OCI-LY7 (cell line): Measurements from ENCODE around the gene ZNF655. TPM values are rescaled to one million over a fixed set of nuclear protein-coding genes. Genes with fewer than 3 reads are reported as not detected.

Source experiments
- BruUV-seq: library from RNA; stranded (reverse); fragments of 400-500 nt; replicated peaks from 2 replicates; lab custom pipeline; 2021; lab: Mats Ljungman, UMichigan
- CTCF ChIA-PET: fragments of 300-600 bp; sonication (Branson Sonifier 250); formaldehyde crosslinking; loops from one replicate; lab custom pipeline; 2022; ENCODE audit warnings: antibody characterized with exemption; ENCODE audit not compliant: unreplicated experiment; lab: Charles Lee
- POLR2A ChIA-PET: fragments of 300-600 bp; sonication (Branson Sonifier 250); formaldehyde crosslinking; loops from one replicate; lab custom pipeline; 2022; ENCODE audit warnings: antibody characterized with exemption; lab: Charles Lee
- DNase-seq: peaks from one replicate; pipeline ENCODE4 v3.0.0-alpha.2; 2015; ENCODE audit warnings: low spot score
- H2AFZ ChIP-seq: fragments of 200-600 bp; sonication (generic), shearing (Covaris generic); 2 replicates; pipeline ENCODE4 v1.6.1; 2014; ENCODE audit warnings: mild to moderate bottlenecking, antibody characterized with exemption, low read length, moderate library complexity
- H3K27ac ChIP-seq: fragments of 200-600 bp; sonication (generic); 2 replicates; pipeline ENCODE4 v1.5.1; 2014; ENCODE audit warnings: mixed run types, low read depth, mild to moderate bottlenecking, moderate library complexity, low read length, inconsistent platforms; ENCODE audit not compliant: poor library complexity, severe bottlenecking
- H3K36me3 ChIP-seq: fragments of 200-600 bp; sonication (generic); 2 replicates; pipeline ENCODE4 v1.6.1; 2014; ENCODE audit warnings: mild to moderate bottlenecking, antibody characterized with exemption, low read length, moderate library complexity, mixed read lengths; ENCODE audit not compliant: insufficient read depth
- H3K4me1 ChIP-seq: fragments of 200-600 bp; sonication (generic); 2 replicates; pipeline ENCODE4 v1.5.1; 2014; ENCODE audit warnings: mild to moderate bottlenecking, low read length; ENCODE audit not compliant: insufficient read depth, poor library complexity, severe bottlenecking
- H3K4me2 ChIP-seq: fragments of 200-600 bp; sonication (generic); 2 replicates; pipeline ENCODE4 v1.6.1; 2014; ENCODE audit warnings: mild to moderate bottlenecking, low read length
- H3K4me3 ChIP-seq: fragments of 200-600 bp; sonication (generic); 2 replicates; pipeline ENCODE4 v1.5.1; 2014; ENCODE audit warnings: mild to moderate bottlenecking, low read depth, low read length; ENCODE audit not compliant: poor library complexity, severe bottlenecking
- H3K79me2 ChIP-seq: fragments of 200-600 bp; sonication (generic); 2 replicates; pipeline ENCODE4 v1.6.1; 2016; ENCODE audit warnings: low read depth, mild to moderate bottlenecking, low read length, moderate library complexity, mixed read lengths; ENCODE audit not compliant: insufficient read depth
- H3K9me2 ChIP-seq: fragments of 200-600 bp; sonication (generic); 2 replicates; pipeline ENCODE4 v1.6.1; 2016; ENCODE audit warnings: mild to moderate bottlenecking, low read length, mixed read lengths; ENCODE audit not compliant: insufficient read depth
- H3K9me3 ChIP-seq: fragments of 200-600 bp; sonication (generic); 2 replicates; pipeline ENCODE4 v1.6.1; 2014; ENCODE audit warnings: mild to moderate bottlenecking, mixed run types, low read length, mixed read lengths
- H4K20me1 ChIP-seq: fragments of 200-600 bp; sonication (generic); 2 replicates; pipeline ENCODE4 v1.6.1; 2014; ENCODE audit warnings: mild to moderate bottlenecking, antibody characterized with exemption, low read length, moderate library complexity, mixed read lengths; ENCODE audit not compliant: insufficient read depth
- CTCF ChIP-seq: fragments of 200-600 bp; sonication (generic); conservative IDR thresholded peaks from 2 replicates; pipeline ENCODE4 v1.5.1; 2014; ENCODE audit warnings: mild to moderate bottlenecking, antibody characterized with exemption, low read length, moderate library complexity, mixed read lengths
- EZH2phosphoT487 ChIP-seq: fragments of 200-600 bp; sonication (generic); IDR thresholded peaks from 2 replicates; pipeline ENCODE4 v1.6.1; 2018; ENCODE audit warnings: low read depth, borderline replicate concordance, mild to moderate bottlenecking, mixed run types, antibody characterized with exemption, low read length, moderate library complexity, mixed read lengths
- intact Hi-C: fragments of 100-400 bp; cut with micrococcal nuclease; formaldehyde crosslinking; loops from one replicate; pipeline ENCODE4 v1.10.0; 2022; ENCODE audit not compliant: unreplicated experiment
- total RNA-seq, 2 experiments: library from RNA; depleted of rRNA in 1 of 2; stranded (reverse); fragments of >200 nt in 1 of 2; shearing (Covaris generic) in 1 of 2; gene quantifications; 2 replicates each; pipeline ENCODE4 v1.2.3, GENCODE V29; 2014 to 2022

The ZNF655 gene
- total RNA-seq, 2 experiments from 2014 or later, result 64.1 to 79.7 TPM

- Histone ChIP-seq H3K4me3 (peak overlapping the region; percentile 97), H3K9me2 (no peaks in the 10 kb centered on the region), H3K79me2 (peaks cover 65% of the 10 kb centered on the region), H3K4me2 (peak overlapping the region; percentile 82), H4K20me1 (0 out of 2 replicates have a peak, but pooled peaks cover 14% of the 10 kb centered on the region), H3K27ac (peak overlapping the region; percentile 79), H3K4me1 (peaks cover 29% of the 10 kb centered on the region), H3K9me3 (no peaks in the 10 kb centered on the region), H2AFZ (no peak overlapping the region), H3K36me3 (peaks cover 68% of the 10 kb centered on the region)
- TF ChIP-seq CTCF (no peak), EZH2phosphoT487 (no peak)
- CTCF ChIA-PET, result no interaction called here
- DNase-seq, result peak; percentile 7
- intact Hi-C loops, result no loop called here
- POLR2A ChIA-PET, result interaction anchor here (0.6 to 2.3 kb wide), 6 partner anchors 45 to 1591 kb away, joined by 3 to 20 read pairs (median 4); partner anchors contain the start of genes ATP5MF, BUD31, PDAP1 and ZKSCAN5
- no TSS peak for BruUV-seq
These were observed 1.2 kb upstream of the ZNF655 start for GRCh38 chr7:99557196-99557607.

GRCh38 chr7:99557940-99558305 lies 519 bp upstream of the ZNF655 start:
- Histone ChIP-seq H3K4me2 (peak overlapping the region; percentile 82), H3K9me3 (no peaks in the 10 kb centered on the region), H3K4me1 (peaks cover 23% of the 10 kb centered on the region), H3K79me2 (peaks cover 65% of the 10 kb centered on the region), H2AFZ (peak overlapping the region; percentile 74), H3K9me2 (no peaks in the 10 kb centered on the region), H3K27ac (peak overlapping the region; percentile 79), H3K36me3 (peaks cover 75% of the 10 kb centered on the region), H4K20me1 (0 out of 2 replicates have a peak, but pooled peaks cover 14% of the 10 kb centered on the region), H3K4me3 (peak overlapping the region; percentile 97)
- TF ChIP-seq CTCF (no peak), EZH2phosphoT487 (no peak)
- CTCF ChIA-PET, result no interaction called here
- no TSS peak for BruUV-seq
- POLR2A ChIA-PET, result interaction anchor here (0.8 to 2.3 kb wide), 6 partner anchors 34 to 149 kb away, joined by 3 to 20 read pairs (median 3); partner anchors contain the start of genes ATP5MF, BUD31, PDAP1 and ZKSCAN5
- peak; percentile 19 for DNase-seq
- intact Hi-C loops, result loop anchor here (1.0 to 2.0 kb wide), 2 partner anchors 53 to 86 kb away; partner anchors contain the start of genes ZKSCAN5 and ZNF789
